Endothelial cell of umbilical vein (primary cell): ENCODE results near the gene HAVCR1. TPM values are rescaled to one million over a fixed set of nuclear protein-coding genes. Genes with fewer than 3 reads are reported as not detected.

Experiments
- BruUV-seq: library from RNA; stranded (reverse); fragments of 400-500 nt; replicated peaks from 2 replicates; lab custom pipeline; 2021; lab: Mats Ljungman, UMichigan
- CTCF ChIA-PET: fragments of 300-600, 350-600 bp; sonication (Branson Sonifier 250); formaldehyde crosslinking; loops from one replicate; lab custom pipeline; 2021; ENCODE audit warnings: antibody characterized with exemption, inconsistent platforms; lab: Charles Lee
- POLR2A ChIA-PET: fragments of 300-600, 350-600 bp; sonication (Branson Sonifier 250); formaldehyde crosslinking; loops from one replicate; lab custom pipeline; 2021; ENCODE audit warnings: antibody characterized with exemption, inconsistent platforms; lab: Charles Lee
- DNase-seq: peaks from one replicate; pipeline ENCODE4 v3.0.0-alpha.2; 2011; ENCODE audit warnings: low read depth, low spot score
- FAIRE-seq: peaks from 2 replicates; lab custom pipeline; 2011; peaks lifted over from hg19 to GRCh38; lab: Jason Lieb, UNC
- H2AFZ ChIP-seq: 2 replicates; pipeline ENCODE4 v1.6.0; 2012; ENCODE audit warnings: low read depth, low read length, control low read depth, inconsistent platforms
- H3K27ac ChIP-seq: 2 replicates; pipeline ENCODE4 v1.5.1; 2011; ENCODE audit warnings: low read depth, mild to moderate bottlenecking, control low read depth, low read length, moderate library complexity; ENCODE audit not compliant: insufficient read depth
- H3K27me3 ChIP-seq, 2 experiments: 2 replicates each; pipeline versions ENCODE4 v1.6.0 to v1.6.1; 2011; ENCODE audit warnings: low read length in 2 of 2, mixed read lengths in 1 of 2; ENCODE audit not compliant: control insufficient read depth in 2 of 2, insufficient read depth in 2 of 2
- H3K36me3 ChIP-seq, 2 experiments: 2 replicates in 1 of 2; 3 replicates in 1 of 2; pipeline ENCODE4 v1.5.1; 2011; ENCODE audit warnings: low read length in 2 of 2, mild to moderate bottlenecking in 1 of 2, moderate library complexity in 1 of 2; ENCODE audit not compliant: control insufficient read depth in 2 of 2, insufficient read depth in 2 of 2; ENCODE audit errors: extremely low read depth in 1 of 2
- H3K4me1 ChIP-seq: 3 replicates; pipeline ENCODE4 v1.5.1; 2011; ENCODE audit warnings: mild to moderate bottlenecking, low read length; ENCODE audit not compliant: control insufficient read depth, insufficient read depth; ENCODE audit errors: extremely low read depth
- H3K4me2 ChIP-seq: 2 replicates; pipeline ENCODE4 v1.6.1; 2011; ENCODE audit warnings: low read length, control low read depth, mixed read lengths; ENCODE audit not compliant: insufficient read depth
- H3K4me3 ChIP-seq, 3 experiments: fragments of 200-600 bp in 1 of 3; sonication (generic), shearing (Covaris generic) in 1 of 3; replicated peaks in 1 of 3; 2 replicates each; pipeline ENCODE4 v1.5.1; 2011 to 2016; ENCODE audit warnings: control low read depth in 3 of 3, low read length in 3 of 3, mild to moderate bottlenecking in 2 of 3, inconsistent platforms in 1 of 3, low read depth in 1 of 3, moderate library complexity in 1 of 3; ENCODE audit not compliant: insufficient read depth in 1 of 3
- H3K79me2 ChIP-seq: 2 replicates; pipeline ENCODE4 v1.6.0; 2012; ENCODE audit warnings: low read length, inconsistent platforms; ENCODE audit not compliant: control insufficient read depth, insufficient read depth
- H3K9ac ChIP-seq: replicated peaks from 2 replicates; pipeline ENCODE3; 2011; ENCODE audit warnings: low read length, control low read depth; ENCODE audit not compliant: insufficient read depth; ENCODE audit errors: extremely low read depth
- H3K9me1 ChIP-seq: replicated peaks from 3 replicates; pipeline ENCODE4 v1.6.0; 2011; ENCODE audit warnings: mild to moderate bottlenecking, low read length; ENCODE audit not compliant: control insufficient read depth, insufficient read depth; ENCODE audit errors: extremely low read depth
- H3K9me3 ChIP-seq: replicated peaks from 2 replicates; pipeline ENCODE4 v1.5.1; 2012; ENCODE audit warnings: low read length, inconsistent platforms; ENCODE audit not compliant: control insufficient read depth, insufficient read depth
- H4K20me1 ChIP-seq: replicated peaks from 2 replicates; pipeline ENCODE3; 2011; ENCODE audit warnings: mild to moderate bottlenecking, low read length; ENCODE audit not compliant: control insufficient read depth, insufficient read depth; ENCODE audit errors: extremely low read depth
- EZH2 ChIP-seq: IDR thresholded peaks from 2 replicates; pipeline ENCODE4 v1.6.1; 2012; ENCODE audit warnings: borderline replicate concordance, low read depth, mild to moderate bottlenecking, moderate library complexity, low read length, inconsistent platforms; ENCODE audit not compliant: severe bottlenecking
- FOS ChIP-seq: IDR thresholded peaks from 2 replicates; pipeline ENCODE4 v1.6.1; 2011; ENCODE audit warnings: mild to moderate bottlenecking, low read length, moderate library complexity, borderline replicate concordance; ENCODE audit not compliant: insufficient read depth
- GATA2 ChIP-seq: IDR thresholded peaks from 2 replicates; pipeline ENCODE4 v1.7.0; 2011; ENCODE audit warnings: low read depth, mild to moderate bottlenecking, moderate library complexity, mixed read lengths, low read length; ENCODE audit not compliant: insufficient read length, insufficient read depth
- JUN ChIP-seq: IDR thresholded peaks from 2 replicates; pipeline ENCODE4 v1.6.1; 2011; ENCODE audit warnings: borderline replicate concordance, low read depth; ENCODE audit not compliant: insufficient read length, insufficient read depth
- MYC ChIP-seq: IDR thresholded peaks from one replicate; pipeline ENCODE4 v1.6.1; 2011; ENCODE audit warnings: mild to moderate bottlenecking, low read depth, low read length
- POLR2A ChIP-seq: IDR thresholded peaks from 2 replicates; pipeline ENCODE4 v1.6.1; 2012; ENCODE audit warnings: low read depth, mild to moderate bottlenecking, control low read depth, low read length
- POLR2AphosphoS5 ChIP-seq: IDR thresholded peaks from 2 replicates; pipeline ENCODE4 v1.6.1; 2012; ENCODE audit warnings: low read depth, mild to moderate bottlenecking, control low read depth, low read length, moderate library complexity; ENCODE audit not compliant: insufficient read depth
- dilution Hi-C: fragments of 300-500 bp; cut with MboI; formaldehyde crosslinking; loops from one replicate; pipeline ENCODE4 v1.15.0; 2019; ENCODE audit warnings: low sequenced_read_pairs; ENCODE audit not compliant: extremely low pct_ligation_motif_present
- intact Hi-C: fragments of 100-400 bp; cut with micrococcal nuclease; formaldehyde crosslinking; loops from one replicate; pipeline ENCODE4 v1.10.0; 2022
- polyA plus RNA-seq, 4 experiments: library from polyadenylated mRNA; depleted of rRNA in 3 of 4; stranded (reverse) in 3 of 4; unstranded in 1 of 4; fragments of >200 nt; gene quantifications; 2 replicates each; pipeline versions ENCODE4 v1.2.1 to v1.2.3, GENCODE V29; 2011 to 2012; ENCODE audit warnings: missing spikeins in 1 of 4
- total RNA-seq: library from RNA; stranded (reverse); gene quantifications from 2 replicates; pipeline ENCODE4 v1.2.3, GENCODE V29; 2021
- TF ChIP-seq, protein P1 (sequence below), 2 donors: IDR thresholded peaks; 1 replicate in 1 of 2; 2 replicates in 1 of 2; pipeline ENCODE4 v1.5.1; 2011; ENCODE audit warnings: low read length in 2 of 2, mild to moderate bottlenecking in 2 of 2, moderate library complexity in 2 of 2, control low read depth in 1 of 2, inconsistent platforms in 1 of 2, low read depth in 1 of 2; ENCODE audit not compliant: insufficient read depth in 1 of 2; ENCODE audit errors: extremely low read depth in 1 of 2
- TF ChIP-seq, protein P2 (sequence below): IDR thresholded peaks from 2 replicates; pipeline ENCODE4 v1.6.1; 2011; ENCODE audit not compliant: insufficient read depth, insufficient read length

The HAVCR1 gene
- total and polyA plus RNA-seq, 2 donors (not counting 3 experiments of a cell fraction or from before 2014, with no cell fraction given): not detected

DNA sequence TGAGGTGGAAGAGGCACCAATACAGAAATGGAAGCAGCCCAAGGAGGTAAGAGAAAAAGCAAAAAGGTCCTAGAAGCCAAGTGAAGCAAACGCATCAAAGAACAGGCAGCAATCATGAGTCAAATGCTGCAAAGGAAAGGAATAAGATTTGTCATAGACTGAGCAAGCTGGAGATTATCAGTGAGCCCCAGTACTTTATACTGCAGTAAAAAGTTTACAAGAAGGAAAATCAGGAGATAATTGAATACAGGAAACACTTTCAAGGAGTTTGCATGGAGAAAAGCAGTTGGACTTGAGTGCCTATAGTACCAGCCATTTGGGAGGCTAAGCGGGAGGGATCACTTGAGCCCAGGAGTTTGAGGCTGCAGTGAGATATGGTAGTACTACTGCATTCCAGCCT, 7.2 kb upstream of the HAVCR1 start:
- no peak overlapping the region for H3K27ac ChIP-seq
- no peak for FAIRE-seq
- no peak for DNase-seq
- H3K9me3 ChIP-seq: no peaks in the 10 kb centered on the region
- CTCF ChIA-PET: no interaction called here
- no TSS peak for BruUV-seq
- no peaks in the 10 kb centered on the region for H3K79me2 ChIP-seq
- no peak overlapping the region for H3K4me3 ChIP-seq
- H4K20me1 ChIP-seq: no peaks in the 10 kb centered on the region
- no peaks in the 10 kb centered on the region for H3K4me1 ChIP-seq
- no peak overlapping the region for H3K4me2 ChIP-seq
- POLR2A ChIA-PET: no interaction called here
- no peak overlapping the region for H3K9ac ChIP-seq
- H3K27me3 ChIP-seq: no peaks in the 10 kb centered on the region
- H2AFZ ChIP-seq: no peak overlapping the region
- no peaks in the 10 kb centered on the region for H3K9me1 ChIP-seq
- no peak for TF ChIP-seq MYC
- TF ChIP-seq, protein P1, sequence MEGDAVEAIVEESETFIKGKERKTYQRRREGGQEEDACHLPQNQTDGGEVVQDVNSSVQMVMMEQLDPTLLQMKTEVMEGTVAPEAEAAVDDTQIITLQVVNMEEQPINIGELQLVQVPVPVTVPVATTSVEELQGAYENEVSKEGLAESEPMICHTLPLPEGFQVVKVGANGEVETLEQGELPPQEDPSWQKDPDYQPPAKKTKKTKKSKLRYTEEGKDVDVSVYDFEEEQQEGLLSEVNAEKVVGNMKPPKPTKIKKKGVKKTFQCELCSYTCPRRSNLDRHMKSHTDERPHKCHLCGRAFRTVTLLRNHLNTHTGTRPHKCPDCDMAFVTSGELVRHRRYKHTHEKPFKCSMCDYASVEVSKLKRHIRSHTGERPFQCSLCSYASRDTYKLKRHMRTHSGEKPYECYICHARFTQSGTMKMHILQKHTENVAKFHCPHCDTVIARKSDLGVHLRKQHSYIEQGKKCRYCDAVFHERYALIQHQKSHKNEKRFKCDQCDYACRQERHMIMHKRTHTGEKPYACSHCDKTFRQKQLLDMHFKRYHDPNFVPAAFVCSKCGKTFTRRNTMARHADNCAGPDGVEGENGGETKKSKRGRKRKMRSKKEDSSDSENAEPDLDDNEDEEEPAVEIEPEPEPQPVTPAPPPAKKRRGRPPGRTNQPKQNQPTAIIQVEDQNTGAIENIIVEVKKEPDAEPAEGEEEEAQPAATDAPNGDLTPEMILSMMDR (IDR thresholded peaks at IDR 0.05; ENCODE audit: extremely low read depth in 1 of 2, insufficient read depth in 1 of 2, low read depth in 1 of 2, low read length in 2 of 2): no peak
- no peak for TF ChIP-seq FOS
- TF ChIP-seq EZH2: no peak
- TF ChIP-seq, protein P2, sequence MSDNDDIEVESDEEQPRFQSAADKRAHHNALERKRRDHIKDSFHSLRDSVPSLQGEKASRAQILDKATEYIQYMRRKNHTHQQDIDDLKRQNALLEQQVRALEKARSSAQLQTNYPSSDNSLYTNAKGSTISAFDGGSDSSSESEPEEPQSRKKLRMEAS: no peak
- no peak for TF ChIP-seq JUN
- no peak for TF ChIP-seq POLR2A
- no peak for TF ChIP-seq POLR2AphosphoS5
- TF ChIP-seq GATA2: no peak
- dilution Hi-C loops (no loop called here), intact Hi-C loops (no loop called here)
- H3K36me3 ChIP-seq: no peaks in the 10 kb centered on the region
